HG02798 (cell line): ENCODE results near the gene STK32B.

Experiments used
- ATAC-seq: cut with Tn5 transposase; IDR thresholded peaks from one replicate; pipeline ENCODE4 v1.9.1; 2021; ENCODE audit warnings: mild to moderate bottlenecking; ENCODE audit not compliant: unreplicated experiment, poor library complexity

Gene STK32B

DNA sequence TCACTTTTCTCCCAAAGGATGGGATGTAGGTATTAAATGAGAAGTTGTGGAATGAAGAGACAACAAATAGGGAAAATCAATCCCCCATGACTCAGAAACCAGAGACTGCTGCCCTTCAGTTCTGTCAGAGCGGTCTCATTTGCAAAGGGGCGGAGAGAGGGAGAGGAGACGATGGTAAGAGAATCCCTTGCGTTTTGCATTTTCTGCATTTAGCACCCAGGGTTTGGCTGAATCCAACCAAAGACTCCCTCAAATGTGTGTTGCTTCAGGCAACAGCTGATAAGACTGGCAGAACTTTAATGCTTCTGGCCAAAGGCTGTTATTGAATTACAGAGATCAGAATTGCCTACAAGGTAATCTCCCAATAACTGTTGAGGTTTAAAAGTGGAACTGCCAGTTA, 426.9 kb downstream of the STK32B start:
- ATAC-seq, result no peak

DNA sequence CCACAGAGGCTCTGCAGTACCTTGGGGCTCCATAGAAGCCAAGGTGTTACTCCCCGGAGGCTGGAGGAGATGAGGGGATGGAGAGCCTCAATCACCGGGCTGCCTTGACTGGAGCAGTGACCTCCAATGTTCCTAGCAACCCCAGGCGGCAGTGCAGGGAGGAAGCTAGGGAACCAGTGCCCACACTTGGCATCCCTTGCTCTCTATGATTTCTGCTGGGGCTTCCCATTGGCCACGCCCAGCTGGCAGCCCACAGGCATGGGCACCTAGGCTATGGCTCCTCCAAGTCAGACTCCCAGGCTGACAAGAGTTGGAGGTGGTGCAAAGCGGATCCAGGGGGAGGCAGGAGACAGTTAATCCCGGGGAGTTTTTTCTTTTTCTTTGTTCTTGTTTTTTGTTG, 427.4 kb downstream of the STK32B start:
- no peak for ATAC-seq

DNA sequence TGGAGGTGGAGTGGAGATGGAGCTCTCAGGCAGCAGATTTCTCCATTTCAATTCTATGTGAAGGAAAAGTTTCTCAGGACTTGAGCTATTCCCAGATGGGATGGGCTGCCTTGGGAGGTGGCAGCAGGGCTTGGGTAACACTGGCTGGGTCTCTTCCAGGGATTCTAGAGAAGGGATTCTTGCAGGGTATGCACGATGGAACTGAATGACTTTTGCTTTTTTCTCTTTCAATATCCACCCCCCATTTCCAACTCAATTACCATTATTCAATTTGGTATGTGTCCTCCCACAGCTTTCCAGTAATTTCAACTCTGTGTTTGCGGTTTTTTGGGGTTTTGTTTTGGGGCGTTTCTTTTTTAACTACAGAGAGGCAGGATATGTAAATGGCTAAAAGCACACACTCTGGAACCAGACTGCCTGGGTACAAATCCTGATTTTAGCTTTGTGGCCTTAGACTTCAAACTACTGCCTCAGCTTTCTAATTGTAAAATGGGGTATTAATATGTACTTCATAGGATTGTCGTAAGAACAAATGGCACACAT, 428.3 kb downstream of the STK32B start:
- no peak for ATAC-seq

DNA sequence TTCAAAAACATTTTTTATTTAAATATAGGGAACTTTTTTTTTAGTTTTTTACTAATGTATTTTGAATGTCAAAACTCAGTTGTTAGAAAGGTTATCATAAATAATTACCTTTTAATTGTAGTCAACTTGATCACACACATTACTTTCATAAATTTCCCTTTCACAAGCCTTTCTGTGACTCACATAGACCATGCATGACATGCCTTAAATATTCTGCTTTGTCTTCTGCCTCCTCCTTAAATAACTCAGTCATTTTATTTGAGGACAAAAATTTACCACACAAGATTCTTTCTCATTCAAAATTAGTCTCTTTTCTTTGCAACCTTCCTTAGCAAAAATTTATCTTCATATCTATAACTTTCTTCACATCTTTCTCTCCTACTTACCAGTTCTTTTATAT, 437.1 kb downstream of the STK32B start:
- ATAC-seq, result no peak

DNA sequence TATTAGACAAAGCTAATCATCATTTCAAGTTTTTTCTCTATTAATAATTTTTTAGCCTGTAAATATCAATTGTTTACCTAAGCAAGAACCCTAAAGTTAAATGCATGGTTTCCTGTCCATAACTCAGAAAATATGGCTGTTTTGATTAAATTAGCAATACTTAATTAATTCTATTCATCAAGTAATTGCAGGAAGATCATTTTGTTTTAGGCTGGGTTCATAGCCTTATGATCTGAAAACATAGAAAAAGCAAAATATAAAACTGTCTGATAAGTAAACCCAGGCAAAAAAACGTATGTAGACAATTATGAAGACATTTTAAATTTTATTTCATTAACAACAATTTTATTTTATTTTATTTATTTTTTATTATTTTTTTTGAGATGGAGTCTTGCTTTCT, 438.0 kb downstream of the STK32B start:
- ATAC-seq, result no peak

DNA sequence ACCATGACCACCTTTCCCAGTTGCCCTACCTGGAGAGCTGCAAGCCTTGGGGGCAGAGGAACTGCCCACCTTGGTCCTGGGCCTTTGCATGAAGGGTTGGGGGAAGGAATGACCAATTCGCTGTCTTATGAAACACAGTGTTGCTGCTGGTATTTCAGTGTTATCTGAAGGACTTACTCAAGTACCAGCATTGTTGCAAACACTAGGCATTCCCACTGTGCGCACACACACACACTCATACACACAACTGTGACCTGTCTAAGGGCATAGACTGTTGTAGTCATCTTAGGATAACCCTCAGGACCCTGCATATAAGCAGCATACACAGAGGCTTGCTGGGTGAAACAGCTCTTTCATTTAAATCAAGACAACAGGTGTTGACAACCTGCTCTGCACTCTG, 446.2 kb downstream of the STK32B start:
- no peak for ATAC-seq

DNA sequence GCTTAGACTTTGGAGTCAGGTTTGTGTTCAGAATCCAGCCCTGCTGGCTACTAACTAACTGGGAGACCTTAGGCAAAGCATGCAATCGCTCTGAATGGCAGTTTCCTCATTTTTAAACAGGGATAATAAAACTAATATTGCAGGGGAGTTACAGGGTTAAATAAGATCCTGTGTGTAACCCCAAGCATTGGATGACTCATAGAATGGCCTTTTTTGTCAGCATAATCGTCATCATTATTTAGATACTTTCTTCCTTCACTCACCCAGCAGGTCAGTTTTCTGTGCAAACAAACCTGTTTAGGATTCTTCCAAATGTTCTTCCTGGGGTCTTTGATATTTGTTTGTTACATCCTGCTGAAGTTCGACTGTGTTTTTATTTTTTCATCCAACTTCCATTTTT, 448.9 kb downstream of the STK32B start:
- no peak for ATAC-seq

DNA sequence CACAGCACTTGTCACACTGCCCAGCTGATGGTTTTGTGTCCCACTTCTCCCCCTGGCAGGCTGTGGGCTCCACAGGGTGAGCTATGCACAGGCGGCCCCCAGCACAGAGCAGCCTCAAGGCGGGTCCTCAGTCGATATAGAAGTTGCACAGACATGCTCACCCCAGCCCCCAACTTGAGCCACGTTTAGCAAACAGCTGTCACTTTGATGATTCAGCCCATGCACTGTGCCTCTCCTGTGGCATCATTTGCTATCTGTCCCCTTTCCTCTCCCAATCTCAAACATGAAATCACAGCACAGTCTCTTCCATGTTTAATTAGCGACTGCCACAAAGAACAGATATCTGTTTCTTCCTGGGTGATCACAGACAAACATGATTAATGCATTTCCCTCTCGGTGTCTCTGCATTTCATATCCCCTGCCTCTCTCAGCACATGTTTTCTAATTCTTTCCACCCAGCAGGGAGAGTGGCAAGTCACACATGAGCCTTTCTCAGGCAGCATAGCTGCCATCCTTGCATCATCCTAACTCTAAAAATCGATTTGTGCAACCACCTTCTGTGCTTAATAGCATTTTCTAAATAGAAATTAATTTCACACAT, 452.2 kb downstream of the STK32B start:
- no peak for ATAC-seq

DNA sequence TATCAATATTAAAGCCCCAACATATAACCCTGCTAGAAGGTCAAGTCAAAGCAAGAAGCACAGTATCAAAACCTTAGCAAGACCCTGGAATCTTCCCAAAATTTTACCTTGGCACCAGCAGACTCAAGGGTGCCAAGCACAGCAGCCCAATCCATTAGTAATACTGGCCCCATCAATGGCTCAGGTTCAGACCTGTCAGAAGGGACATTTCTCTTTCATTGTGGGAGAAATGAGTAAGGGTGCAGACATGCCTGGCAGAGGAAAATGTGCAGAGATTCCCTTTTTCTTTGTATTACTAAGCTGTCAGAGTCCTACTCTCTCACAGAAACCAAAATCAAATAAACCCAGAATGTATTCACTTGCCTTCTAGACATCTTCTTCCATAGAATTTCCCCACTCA, 453.2 kb downstream of the STK32B start:
- no peak for ATAC-seq

DNA sequence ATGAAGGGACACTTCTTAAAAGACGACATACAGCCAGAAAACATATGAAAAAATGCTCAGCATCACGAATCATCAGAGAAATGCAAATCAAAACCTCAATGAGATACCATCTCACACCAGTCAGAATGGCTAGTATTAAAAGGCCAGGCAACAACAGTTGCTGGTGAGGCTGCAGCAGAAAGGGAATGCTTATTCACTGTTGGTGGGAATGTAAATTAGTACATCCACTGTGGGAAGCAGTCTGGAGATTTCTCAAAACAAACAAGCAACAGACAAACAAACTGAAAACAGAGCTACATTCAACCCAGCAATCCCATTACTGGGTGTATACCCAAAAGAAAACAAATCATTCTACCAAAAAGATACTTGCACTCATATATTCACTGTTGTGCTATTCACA, 459.2 kb downstream of the STK32B start:
- no peak for ATAC-seq

DNA sequence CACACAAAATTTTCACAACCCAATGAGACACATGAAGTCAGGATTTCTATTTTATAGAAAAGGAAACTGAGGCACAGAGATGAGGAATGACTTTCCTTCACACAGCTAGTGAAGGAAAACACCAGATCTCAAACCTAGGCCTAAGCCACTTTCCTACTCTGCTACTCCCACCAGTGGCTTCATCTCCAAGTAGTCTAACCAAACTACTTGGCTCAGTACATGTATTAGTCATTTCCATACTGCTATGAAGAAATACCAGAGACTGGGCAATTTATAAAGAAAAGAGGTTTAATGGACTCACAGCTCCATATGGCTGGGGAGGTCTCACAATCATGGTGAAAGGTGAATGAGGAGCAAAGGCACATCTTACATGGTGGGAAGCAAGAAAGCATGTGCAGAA, 460.5 kb downstream of the STK32B start:
- ATAC-seq, result no peak

DNA sequence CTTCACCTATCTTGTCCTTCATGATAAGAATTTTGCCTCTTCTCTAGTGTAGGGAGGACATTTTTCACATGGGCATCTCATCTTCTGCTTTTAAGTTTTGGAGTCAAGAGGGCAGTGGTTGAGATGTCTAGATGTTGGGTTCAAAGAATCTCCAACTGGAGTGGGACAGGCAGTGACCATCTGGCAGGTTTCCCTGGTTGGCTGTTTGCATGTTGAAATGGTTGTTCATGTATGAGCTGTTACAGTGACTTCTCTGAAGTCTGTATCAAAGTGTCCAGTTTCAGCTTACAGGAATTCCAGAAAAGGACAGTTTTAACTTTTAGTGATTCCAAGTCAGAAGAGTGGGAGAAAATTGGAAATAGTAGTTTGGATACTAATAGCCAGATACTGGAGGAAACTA, 464.4 kb downstream of the STK32B start:
- no peak for ATAC-seq

DNA sequence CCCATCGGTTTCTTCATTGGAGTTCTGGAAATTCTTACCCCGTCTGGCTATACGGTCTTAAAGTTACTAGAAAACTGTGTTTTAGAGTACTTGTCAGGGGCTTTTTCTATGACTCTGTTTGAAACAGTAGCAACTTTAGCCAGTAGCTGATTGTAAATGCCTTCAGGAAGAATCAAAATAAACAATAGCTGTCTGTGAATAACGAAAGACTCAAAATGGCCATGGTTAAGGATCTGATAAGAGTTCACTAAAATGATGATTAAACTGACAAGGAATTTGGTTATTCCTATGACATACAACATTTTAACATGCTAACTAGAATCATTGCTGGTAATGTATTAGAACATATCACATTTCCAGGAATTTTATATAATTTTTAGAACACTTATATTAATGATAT, 466.1 kb downstream of the STK32B start:
- no peak for ATAC-seq

DNA sequence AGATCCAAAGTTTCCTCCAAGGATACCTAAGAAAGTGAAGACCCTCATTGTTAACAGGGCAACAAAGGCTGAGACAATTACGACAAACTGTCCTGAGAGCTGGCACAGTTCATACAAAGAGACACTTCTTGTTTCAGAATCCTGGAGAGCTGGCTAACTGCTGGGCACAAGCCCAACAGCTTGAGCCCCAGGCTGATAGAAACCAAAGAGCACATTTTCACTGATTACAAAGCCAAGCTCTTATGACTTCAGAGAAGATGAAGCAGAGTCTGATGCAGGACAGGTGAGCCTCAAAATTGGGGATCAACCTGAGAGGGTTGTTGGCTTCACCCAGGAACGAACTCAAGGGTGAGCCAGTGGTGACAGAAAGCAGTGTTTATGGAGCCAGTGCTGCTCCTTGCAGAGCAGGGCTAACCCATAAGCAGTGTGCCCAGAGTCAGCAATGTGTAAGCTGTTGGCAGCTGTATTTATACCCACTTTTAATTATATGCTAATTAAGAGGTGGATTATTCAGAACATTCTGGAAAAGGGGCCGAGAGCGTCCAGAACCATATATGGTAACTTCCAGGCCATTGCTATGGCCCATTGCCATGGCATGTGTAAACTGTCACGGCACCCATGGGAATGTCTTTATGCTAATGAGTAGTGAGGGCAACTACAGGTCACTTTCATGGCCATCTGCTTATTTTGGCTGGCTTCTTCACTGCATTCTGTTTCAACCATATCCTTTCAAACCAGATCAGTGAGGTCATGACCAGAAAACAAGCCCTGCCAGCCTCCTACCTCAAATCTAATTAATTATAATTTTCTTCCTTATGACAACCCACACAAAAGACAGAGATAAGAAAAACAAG, 473.4 kb downstream of the STK32B start:
- ATAC-seq, result no peak

DNA sequence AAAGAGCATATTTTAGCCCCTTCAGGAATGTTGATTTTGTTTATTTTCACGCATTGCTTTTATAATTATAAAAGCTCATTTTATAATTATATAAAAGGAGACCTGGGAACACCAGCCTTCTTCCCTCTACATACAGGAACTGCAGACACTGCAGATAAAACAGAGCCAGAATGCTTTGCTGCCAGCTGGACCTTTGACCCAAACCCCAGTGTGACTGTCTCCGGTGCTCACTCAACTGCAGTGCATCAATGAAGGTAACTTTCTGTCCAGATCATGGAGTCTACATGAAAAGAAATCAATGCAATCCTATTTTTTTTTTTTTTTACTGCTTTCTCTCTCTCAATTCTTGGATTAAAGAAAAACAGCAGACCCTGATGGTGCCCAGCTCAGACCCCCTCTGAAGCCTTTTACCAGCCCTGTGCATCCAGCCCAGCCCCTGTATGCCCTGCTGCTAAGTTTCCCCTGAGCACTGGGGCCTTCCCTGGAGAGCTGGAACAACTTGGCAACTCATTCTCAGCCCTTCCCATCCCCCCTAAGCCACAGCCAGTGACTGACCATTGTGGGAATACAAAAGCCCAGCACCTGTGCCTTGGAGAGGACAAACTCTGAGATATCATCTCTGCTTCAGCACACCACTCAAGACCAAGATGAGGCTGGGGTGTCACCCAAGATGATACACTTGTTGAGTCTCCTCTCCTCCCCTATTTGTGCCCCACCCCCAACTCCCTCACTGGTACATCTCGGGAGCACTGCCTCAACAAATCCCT, 475.0 kb downstream of the STK32B start:
- no peak for ATAC-seq

DNA sequence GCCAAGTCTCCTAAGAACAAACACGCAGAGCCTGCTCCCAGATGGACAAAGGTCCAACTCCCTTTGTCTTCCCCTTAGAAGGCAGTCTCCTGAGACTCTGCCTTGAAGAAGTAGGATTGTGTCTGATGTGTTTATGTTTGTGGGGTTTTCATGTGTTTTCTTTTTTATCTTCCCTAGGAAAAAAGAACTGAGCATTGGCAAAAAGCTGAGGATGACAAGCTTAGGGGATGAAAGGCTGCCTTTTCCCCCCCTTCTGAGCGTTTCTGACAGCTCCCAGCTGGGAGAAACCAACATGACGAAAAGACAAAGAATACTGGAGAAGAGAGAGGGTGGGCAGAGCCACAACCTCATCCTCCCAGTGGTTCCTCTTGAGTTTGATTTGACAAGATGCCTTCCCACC, 475.9 kb downstream of the STK32B start:
- ATAC-seq, result no peak

DNA sequence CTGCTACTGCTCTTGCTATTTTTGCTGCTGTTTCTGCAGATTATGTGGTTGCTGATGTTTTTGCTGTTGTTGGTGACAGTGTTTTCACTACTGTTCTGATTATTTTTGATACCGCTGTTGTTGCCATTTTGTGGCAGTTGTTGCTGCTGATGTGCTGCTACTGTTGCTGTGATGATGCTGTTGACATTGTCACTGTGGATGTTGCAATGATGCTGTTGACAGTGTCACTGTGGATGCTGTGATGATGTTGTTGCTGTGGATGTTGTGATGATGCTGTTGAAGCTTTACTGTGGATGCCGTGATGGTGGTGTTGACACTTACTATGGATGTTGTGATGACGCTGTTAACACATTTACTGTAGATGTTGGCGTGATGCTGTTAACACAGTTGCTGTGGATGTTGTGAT, 476.8 kb downstream of the STK32B start:
- ATAC-seq, result no peak

DNA sequence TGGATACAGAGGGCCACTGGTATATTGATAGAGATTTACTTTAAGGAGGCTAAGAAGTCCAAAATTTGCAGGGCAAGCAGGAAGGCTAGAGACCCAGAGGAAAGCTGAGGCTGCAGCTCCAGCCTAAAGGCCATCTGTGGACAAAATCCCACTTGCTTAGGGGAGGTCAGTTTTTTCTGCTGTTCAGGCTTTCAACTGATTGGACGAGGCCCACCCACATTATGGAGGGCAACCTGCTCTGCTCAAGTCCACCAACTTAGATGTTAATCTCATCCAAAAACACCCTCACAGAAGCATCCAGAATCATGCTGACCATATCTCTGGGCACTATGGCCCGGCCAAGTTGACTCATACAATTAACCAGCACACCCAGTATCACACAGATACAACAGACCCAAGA, 480.8 kb downstream of the STK32B start:
- ATAC-seq, result no peak

DNA sequence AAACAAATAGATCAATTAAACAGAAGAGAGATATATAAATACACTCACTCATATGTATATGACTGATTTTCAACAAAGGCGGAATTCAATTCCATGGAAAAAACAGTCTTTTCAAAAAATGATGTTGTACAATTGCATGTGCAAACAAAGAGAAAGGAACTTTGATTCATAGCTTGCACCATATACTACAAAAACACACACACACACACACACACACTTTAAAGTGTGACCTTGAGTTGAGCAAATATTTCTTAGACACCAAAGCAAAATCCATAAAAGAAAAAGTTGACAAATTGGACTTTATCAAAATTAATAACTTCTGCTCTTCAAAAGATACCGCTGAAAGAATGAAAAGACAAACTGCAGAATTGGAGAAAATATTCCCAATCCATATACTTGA, 488.3 kb downstream of the STK32B start:
- ATAC-seq, result no peak

DNA sequence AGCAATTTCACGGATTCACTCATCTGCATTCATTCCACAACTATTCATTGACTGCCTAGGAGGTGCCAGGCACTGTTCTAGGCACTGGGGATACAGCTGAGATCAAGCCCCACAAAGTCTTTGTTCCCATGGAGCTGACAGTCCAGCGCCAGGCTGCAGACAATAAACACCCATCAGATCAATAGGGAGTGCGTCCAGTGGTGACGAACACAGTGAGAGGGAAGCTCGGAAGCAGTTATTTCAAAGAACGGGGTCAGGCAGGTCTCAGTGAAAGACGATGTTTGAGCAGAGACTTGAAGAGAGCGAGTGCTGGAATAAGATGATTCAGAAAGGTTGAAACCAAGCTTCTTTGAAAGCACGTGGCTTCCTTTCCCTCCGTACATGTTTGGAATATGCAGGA, 489.9 kb downstream of the STK32B start:
- ATAC-seq, result no peak

DNA sequence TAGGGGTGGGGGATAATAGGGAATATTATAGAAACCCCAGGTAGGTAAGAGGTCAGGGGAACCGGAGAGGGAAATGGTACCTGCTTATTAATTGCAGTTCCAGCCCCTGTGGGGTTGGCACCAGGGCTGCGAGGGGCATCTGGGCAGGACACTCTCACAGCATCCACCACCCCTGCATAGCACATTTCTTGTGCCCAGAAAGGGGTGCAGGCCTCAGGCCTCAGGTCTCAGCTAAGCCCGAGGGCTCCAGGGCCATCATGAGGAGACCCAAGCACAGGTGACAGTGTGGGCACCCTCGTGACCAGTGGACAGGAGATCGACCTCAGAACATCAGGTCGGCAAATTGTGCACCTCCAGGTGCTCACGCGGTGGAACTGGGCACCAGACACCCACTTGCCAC, 492.4 kb downstream of the STK32B start:
- ATAC-seq, result no peak
